HG02943 (cell line): ENCODE data around the gene CHST11.

Source experiments
- ATAC-seq: cut with Tn5 transposase; IDR thresholded peaks from one replicate; pipeline ENCODE4 v1.9.1; 2021; ENCODE audit warnings: mild to moderate bottlenecking, low read depth, moderate library complexity; ENCODE audit not compliant: unreplicated experiment

The CHST11 gene

GRCh38 chr12:104458694-104459367 is 2.1 kb downstream of the CHST11 start:
- no peak for ATAC-seq

- ATAC-seq: no peak
Measured at GRCh38 chr12:104459368-104459909, 2.7 kb downstream of the CHST11 start.

GRCh38 chr12:104460041-104460719 is 3.4 kb downstream of the CHST11 start:
- no peak for ATAC-seq

DNA sequence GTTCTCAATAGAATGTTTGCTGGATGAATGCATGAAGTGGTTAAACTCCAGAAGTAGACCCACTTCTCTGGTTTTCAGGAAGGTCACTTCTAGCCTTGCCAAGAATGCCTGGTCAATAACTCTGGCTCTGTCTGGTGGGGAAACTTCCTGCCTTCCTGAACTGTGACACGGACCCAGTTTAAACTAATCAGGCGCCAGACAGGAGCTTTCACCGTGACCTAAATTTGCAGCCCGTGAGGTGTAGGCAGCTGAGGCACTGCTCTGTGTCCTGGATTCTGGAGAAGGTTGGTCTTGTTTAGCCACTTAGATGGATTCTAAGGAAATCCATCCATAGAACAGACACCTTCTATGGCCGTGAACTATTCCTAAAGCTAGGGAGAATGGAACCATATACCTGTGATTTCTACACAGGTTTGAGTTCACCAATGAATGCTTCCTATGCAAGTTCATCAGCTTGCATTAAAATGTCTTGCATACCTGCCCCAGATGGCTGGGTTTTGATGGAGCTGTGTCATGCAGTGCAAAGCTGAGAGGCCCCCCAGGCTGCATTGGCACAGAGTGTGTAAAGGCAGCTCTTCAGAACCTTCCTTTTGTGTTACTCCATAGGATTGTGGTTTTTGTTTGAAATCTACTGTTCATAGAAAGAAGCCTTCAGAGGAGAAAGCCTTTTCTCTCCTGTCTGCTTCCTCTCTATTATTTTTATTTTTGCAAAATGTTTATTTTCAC is 4.4 kb downstream of the CHST11 start:
- ATAC-seq: no peak

DNA sequence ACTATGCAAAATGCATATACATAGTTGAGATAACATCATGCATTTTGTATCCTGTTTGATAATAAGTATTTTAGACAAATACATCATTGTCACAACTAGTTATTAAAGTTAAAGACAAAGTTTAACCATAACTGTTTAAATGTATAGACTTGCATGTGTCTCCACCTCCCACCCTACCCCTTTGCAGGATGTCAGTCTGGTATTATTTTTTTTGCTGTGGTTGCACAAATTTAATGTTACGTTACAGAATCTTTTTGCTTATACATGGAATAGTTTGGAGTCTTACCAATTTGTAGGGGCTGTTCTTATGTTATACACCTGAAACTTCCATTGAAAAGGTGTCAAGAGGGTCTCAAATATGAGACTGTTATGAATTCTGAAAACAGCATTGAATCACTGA is 5.6 kb downstream of the CHST11 start:
- no peak for ATAC-seq

GRCh38 chr12:104462931-104463339 is 6.2 kb downstream of the CHST11 start:
- ATAC-seq: no peak

GRCh38 chr12:104463368-104463767 is 6.6 kb downstream of the CHST11 start:
- ATAC-seq: no peak

- ATAC-seq: no peak
Measured at GRCh38 chr12:104464899-104465298, 8.2 kb downstream of the CHST11 start.

DNA sequence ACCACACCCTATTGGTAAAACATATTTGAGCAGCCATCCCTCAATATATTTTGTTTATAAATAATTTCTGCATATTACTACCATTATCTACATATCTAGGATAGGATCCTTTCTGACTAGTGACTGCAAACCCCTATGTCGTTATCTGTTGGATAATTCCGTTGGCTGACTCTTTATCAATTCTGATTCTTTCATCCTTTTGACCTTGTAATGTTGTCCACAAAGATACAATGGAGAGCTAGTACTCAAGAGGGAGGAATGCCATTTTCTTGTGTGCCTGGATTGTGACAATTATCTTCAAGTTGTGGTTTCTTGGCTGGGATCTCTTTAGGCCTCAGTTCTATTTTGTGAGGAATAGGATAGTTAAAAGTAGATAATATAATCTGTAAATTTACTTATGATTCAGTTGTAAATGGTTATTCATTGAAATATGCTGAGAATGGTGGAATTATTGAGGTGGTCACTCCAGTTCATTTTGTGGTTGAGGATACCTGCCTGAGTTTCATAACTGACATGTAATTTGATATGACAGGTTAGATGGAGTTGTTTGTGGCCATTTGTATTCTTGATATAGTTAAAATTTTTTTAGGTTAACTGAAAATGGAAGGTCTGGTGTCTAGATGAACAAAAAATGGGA is 10.1 kb downstream of the CHST11 start:
- ATAC-seq: no peak

DNA sequence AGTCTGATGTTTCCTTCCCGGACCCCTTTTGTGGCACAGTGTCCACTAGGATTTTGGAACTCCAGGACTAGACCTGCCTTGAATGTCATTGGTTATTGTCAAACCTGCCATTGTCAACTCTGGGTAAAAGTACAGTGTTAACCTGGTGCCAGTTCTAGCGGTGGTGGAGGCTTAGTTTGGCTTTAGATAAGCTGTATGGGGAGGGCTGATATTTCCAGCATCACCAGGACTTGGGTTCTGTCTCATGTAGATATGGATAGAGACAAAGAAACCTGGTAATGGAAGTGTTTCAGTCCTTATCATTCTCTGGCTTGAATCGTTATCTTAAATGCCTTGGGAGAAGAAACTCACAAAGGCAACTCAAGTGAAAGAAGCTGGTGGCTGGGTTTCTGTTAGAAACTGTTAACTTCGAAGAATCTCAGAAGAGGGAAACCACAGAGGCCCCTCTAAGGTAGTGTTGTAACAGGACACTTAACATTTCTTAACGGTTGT is 10.6 kb downstream of the CHST11 start:
- ATAC-seq: no peak

GRCh38 chr12:104468371-104468770 is 11.6 kb downstream of the CHST11 start:
- ATAC-seq: no peak

DNA sequence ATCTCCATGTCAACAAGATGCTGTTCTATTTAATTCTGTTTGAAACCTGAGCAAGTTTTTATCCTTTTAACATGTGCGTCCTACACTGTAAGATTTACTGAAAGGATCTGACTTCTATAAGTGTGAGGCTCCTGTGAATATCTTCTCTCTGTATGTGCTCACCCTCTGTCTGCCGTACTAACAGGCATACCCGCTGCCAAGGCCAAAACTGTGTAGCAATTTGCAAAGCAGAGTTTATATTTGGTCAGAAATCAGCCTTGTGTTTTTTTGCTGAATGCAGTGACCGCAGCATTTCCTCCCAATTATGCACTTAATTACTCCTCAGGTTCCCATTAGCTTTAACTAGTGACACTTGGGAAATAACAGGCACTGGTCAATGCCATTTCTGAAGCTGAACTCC is 12.3 kb downstream of the CHST11 start:
- ATAC-seq: no peak

- ATAC-seq: no peak
Measured at GRCh38 chr12:104469523-104469922, 12.8 kb downstream of the CHST11 start.

GRCh38 chr12:104470521-104470920 is 13.8 kb downstream of the CHST11 start:
- no peak for ATAC-seq

DNA sequence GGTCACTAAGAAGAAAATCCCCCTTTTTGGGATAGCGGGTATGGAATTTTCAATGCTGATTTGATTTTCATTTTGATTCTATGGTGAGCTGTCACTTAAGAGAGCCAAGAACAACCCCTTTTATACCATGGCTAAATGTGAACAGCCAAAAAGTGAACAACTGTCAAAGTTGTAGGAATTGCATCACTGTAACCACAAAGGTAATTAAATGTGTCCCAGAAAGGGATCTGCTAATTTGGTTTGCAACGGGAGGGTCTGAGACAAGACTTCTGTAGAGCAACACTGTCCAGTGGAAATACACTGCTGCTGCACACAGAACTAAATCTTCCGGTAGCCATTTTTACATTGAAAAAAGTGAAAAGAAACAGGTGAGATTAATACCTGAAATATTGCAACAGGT is 14.6 kb downstream of the CHST11 start:
- ATAC-seq: no peak

- ATAC-seq: no peak
Measured at GRCh38 chr12:104472748-104473147, 16.0 kb downstream of the CHST11 start.

DNA sequence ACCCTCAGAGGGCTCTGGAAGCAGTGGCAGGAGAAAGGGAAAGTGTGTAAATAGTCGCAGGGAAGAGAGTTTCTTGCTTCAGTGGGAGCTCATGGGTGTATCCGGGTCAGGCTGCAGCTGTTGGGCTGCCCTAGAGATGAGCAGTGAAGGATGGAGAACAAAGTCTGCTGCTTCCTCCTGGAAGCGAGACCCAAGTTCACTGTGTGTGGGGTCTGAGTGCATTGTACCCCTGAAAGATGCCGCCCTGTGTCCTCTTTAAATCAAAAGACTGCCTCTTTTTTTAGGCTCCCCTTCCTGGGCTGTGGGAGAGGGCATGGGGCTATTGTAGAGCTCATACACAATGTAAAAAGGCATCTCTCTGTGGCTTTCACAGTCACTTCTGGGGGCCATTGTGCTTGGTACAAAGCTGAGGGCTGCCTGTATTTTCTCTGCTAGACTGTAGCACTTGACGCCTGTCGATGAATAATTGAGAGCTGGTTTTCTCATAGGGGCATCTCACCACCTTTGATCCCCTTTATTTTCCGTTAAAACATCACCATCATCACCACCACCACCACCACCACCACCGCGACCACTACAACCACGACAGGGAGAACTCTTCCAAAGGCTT is 16.7 kb downstream of the CHST11 start:
- ATAC-seq: no peak

GRCh38 chr12:104475271-104475670 is 18.5 kb downstream of the CHST11 start:
- ATAC-seq: no peak

DNA sequence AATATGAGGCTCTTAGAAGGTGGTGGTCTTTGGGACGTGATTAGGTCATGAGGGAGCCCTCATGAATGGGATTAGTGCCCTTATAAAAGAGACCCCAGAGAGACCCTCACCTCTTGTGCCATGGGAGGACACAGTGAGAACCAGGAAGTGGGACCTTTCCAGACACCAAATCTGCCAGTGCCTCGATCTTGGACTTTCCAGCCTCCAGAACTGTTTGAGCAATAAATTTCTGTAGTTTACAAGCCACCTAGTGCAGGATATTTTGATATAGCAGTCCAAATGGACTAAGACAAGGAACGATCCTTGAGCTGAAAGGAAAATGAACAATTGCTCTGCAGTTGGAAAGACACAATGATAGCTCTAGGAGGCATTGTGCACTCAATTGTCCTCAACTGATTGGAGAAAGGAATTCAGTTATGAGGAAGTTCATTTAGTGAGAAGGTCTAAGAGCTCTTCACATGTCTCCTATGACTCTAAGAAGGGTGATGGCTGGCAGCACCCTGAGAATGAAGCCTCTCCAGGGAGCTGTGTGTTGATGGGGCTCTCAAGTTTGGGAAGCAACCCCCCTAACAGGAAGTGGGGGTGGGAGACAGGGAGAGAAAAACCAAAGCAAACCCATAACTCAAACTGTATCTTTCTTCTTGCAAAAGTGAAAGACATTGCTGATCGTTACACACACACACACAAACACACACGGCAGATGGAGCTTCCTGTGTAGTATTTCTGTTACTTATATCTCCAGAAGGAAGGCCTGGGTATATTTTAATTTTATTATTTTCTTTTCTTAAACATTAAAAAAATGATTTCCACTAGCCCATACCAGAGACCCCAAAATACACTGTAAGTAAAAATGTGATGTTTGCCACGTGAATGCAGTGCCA is 21.0 kb downstream of the CHST11 start:
- ATAC-seq: no peak
